Measurements from ENCODE around the gene GPR155.
"Not testable (repeated sequence)": the region's sequence is repeated elsewhere in the genome, so short reads cannot be mapped to it uniquely, and the experiment has no call there.

Gene GPR155

GRCh38 chr2:174431902-174432301, 54.9 kb downstream of the GPR155 start:
- DNase-seq (ENCODE audit: extremely low read depth, low read depth) = no peak
- TF ChIP-seq CTCF (IDR thresholded peaks at IDR 0.05; ENCODE audit: low read depth, low read length) = no peak

GRCh38 chr2:174430066-174430465, 56.8 kb downstream of the GPR155 start:
- no peak for DNase-seq (ENCODE audit: extremely low read depth, low read depth)
- no peak for TF ChIP-seq CTCF (IDR thresholded peaks at IDR 0.05; ENCODE audit: low read depth, low read length)

- DNase-seq (ENCODE audit: extremely low read depth, low read depth) = no peak
- no peak for TF ChIP-seq CTCF (IDR thresholded peaks at IDR 0.05; ENCODE audit: low read depth, low read length)
These were observed 58.6 kb downstream of the GPR155 start for GRCh38 chr2:174428214-174428613.

- DNase-seq (ENCODE audit: extremely low read depth, low read depth) = no peak
- no peak for TF ChIP-seq CTCF (IDR thresholded peaks at IDR 0.05; ENCODE audit: low read depth, low read length)
These were observed 74.6 kb downstream of the GPR155 start for GRCh38 chr2:174412256-174412655.

GRCh38 chr2:174410039-174410438, 76.8 kb downstream of the GPR155 start:
- not testable (repeated sequence) for DNase-seq (ENCODE audit: extremely low read depth, low read depth)

- no peak for TF ChIP-seq CTCF (IDR thresholded peaks at IDR 0.05; ENCODE audit: low read depth, low read length)
- DNase-seq (ENCODE audit: extremely low read depth, low read depth) = no peak
These were observed 83.2 kb downstream of the GPR155 start for GRCh38 chr2:174403628-174404027.

GRCh38 chr2:174400853-174401252, 86.0 kb downstream of the GPR155 start:
- DNase-seq (ENCODE audit: extremely low read depth, low read depth) = no peak
- no peak for TF ChIP-seq CTCF (IDR thresholded peaks at IDR 0.05; ENCODE audit: low read depth, low read length)

GRCh38 chr2:174399171-174399570, 87.7 kb downstream of the GPR155 start:
- DNase-seq (ENCODE audit: extremely low read depth, low read depth) = no peak
- no peak for TF ChIP-seq CTCF (IDR thresholded peaks at IDR 0.05; ENCODE audit: low read depth, low read length)

Measured in AG09319 (cell line).